Measurements from ENCODE around the gene PALMD.

GRCh38 chr1:99648107-99648506 is 2.2 kb downstream of the PALMD start:
- TF ChIP-seq CTCF (IDR thresholded peaks at IDR 0.05; ENCODE audit: insufficient read depth, low read length), result no peak
- no peak for TF ChIP-seq REST (IDR thresholded peaks at IDR 0.05; ENCODE audit: insufficient replicate concordance, low read depth)
